ENCODE measurements around the gene ZIC5. TPM values are rescaled to one million over a fixed set of nuclear protein-coding genes. Genes with fewer than 3 reads are reported as not detected.

ZIC5 gene
- total RNA-seq, 1 donor from 2014 or later = 0.27 TPM

DNA sequence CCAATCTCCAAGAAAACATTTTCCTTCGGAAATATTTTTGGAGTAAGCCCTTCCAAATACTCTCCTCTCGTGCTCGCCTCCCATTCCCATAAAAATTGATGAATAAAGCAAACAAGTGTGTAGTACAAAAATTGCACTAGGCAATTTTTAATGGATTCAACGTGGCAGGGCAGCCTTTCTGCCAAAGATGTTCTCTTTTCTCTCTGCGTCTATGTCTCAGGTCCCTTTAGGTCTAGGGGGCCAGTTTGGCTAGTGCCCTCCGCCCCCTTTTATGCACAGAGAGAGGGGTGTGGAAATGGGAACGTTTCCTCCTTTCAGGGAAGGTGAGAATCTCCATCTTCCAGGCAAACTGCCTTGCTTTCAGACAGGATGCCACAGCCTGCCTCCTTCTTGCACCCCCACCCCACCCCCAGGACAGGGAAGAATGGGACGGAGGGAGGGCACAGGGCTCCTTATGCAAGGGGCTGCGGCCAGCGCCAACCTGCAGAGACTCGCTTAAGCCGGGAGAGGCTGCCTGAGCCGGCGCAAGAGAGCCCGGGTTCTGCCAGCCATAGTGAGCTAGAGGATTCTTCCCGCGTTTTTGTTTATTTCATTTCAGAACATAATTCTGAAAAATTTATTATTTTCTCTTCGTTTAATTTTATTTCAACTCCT, 7.4 kb upstream of the ZIC5 start:
- Mint-ChIP-seq H3K9me3 (ENCODE audit: unreplicated experiment) (peaks cover 22% of the 10 kb centered on the region), H3K4me1 (ENCODE audit: low read depth, unreplicated experiment) (no peaks in the 10 kb centered on the region), H3K27me3 (ENCODE audit: low read depth, unreplicated experiment) (peaks cover 64% of the 10 kb centered on the region), H3K27ac (ENCODE audit: unreplicated experiment) (no peak overlapping the region), H3K36me3 (ENCODE audit: low read depth, unreplicated experiment) (no peaks in the 10 kb centered on the region), H3K4me3 (ENCODE audit: unreplicated experiment) (no peak overlapping the region)
- Histone ChIP-seq H3K36me3 (ENCODE audit: insufficient read depth, low read length) (no peaks in the 10 kb centered on the region), H3K4me2 (ENCODE audit: low read length) (peak overlapping the region; percentile 85), H4K20me1 (ENCODE audit: insufficient read depth, low read length) (peaks cover 13% of the 10 kb centered on the region), H3K9me3 (ENCODE audit: insufficient read depth, low read depth, low read length) (no peaks in the 10 kb centered on the region), H2AFZ (ENCODE audit: low read depth, low read length) (peak overlapping the region; percentile 32), H3K79me2 (ENCODE audit: insufficient read depth, low read length) (peaks cover 21% of the 10 kb centered on the region), H3K9ac (ENCODE audit: low read length) (peak overlapping the region; percentile 5), H3K27me3 (ENCODE audit: insufficient read depth, low read length) (peaks cover 66% of the 10 kb centered on the region), H3K4me3 (ENCODE audit: insufficient read depth, low read depth, low read length) (peak overlapping the region; percentile 51), H3K4me1 (ENCODE audit: insufficient read depth, low read length) (peaks cover 3% of the 10 kb centered on the region), H3K27ac (ENCODE audit: low read depth, low read length) (no peak overlapping the region)
- TF ChIP-seq, protein P1, sequence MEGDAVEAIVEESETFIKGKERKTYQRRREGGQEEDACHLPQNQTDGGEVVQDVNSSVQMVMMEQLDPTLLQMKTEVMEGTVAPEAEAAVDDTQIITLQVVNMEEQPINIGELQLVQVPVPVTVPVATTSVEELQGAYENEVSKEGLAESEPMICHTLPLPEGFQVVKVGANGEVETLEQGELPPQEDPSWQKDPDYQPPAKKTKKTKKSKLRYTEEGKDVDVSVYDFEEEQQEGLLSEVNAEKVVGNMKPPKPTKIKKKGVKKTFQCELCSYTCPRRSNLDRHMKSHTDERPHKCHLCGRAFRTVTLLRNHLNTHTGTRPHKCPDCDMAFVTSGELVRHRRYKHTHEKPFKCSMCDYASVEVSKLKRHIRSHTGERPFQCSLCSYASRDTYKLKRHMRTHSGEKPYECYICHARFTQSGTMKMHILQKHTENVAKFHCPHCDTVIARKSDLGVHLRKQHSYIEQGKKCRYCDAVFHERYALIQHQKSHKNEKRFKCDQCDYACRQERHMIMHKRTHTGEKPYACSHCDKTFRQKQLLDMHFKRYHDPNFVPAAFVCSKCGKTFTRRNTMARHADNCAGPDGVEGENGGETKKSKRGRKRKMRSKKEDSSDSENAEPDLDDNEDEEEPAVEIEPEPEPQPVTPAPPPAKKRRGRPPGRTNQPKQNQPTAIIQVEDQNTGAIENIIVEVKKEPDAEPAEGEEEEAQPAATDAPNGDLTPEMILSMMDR (IDR thresholded peaks at IDR 0.05; ENCODE audit: insufficient read depth, low read depth, low read length) = no peak
- TF ChIP-seq EZH2 (IDR thresholded peaks at IDR 0.05; ENCODE audit: insufficient read depth, low read length) = peak; percentile 7
- DNase-seq (ENCODE audit: low read depth) (no peak), FAIRE-seq (no peak)

DNA sequence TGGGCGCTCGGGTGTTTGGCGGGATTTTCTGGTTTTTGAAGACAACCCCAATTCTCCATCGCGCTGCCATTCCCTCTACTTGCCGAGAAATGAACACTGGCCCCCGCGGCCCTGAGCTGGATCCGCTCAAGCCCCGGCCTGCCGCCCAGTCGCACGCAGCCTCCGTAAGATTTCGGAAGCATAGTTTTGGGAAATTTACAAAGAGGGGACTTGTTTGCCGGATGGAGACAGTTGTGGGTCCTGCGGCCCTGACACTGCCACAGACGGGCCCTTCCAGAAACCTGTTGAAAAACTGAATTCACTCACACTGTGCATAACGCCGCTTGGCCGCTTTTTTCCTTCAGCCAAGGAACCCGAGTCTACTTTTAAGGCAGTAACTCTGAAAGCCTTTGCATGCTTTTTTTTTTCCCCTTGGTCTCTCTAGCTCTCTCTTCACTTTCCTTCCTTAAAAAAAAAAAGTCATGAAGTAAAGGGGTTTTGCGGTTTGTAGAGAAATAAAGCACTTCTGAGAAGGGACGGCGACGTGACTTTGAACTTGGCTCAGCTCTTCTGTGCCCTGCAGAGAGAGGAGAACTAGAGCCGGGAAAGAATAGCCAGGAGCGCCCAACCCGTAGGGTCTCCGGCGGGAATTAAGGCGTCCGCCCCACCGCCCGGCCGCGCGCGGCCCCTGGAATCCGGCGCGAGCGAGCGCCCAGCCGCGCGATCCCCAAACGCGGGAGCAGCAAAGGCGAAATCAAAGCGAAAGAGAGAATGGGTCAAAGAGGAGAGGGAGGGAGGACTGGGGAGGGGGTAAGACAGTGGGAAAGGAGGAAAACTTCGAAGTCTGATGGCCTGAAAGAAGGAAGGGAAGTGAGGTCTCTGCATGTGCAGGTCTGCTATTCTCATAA, 6.6 kb upstream of the ZIC5 start:
- H3K27me3 Mint-ChIP-seq (ENCODE audit: low read depth, unreplicated experiment) = peaks cover 64% of the 10 kb centered on the region

More for the DNA sequence above, 6.6 kb upstream of the ZIC5 start:
- peaks cover 21% of the 10 kb centered on the region for H3K9me3 Mint-ChIP-seq (ENCODE audit: unreplicated experiment)
- no peaks in the 10 kb centered on the region for H3K4me1 Mint-ChIP-seq (ENCODE audit: low read depth, unreplicated experiment)
- peaks cover 6% of the 10 kb centered on the region for H4K20me1 ChIP-seq (ENCODE audit: insufficient read depth, low read length)
- FAIRE-seq = no peak
- no peak overlapping the region for H3K27ac ChIP-seq (ENCODE audit: low read depth, low read length)
- peak overlapping the region; percentile 32 for H2AFZ ChIP-seq (ENCODE audit: low read depth, low read length)
- H3K9ac ChIP-seq (ENCODE audit: low read length) = peak overlapping the region; percentile 5
- no peaks in the 10 kb centered on the region for H3K36me3 ChIP-seq (ENCODE audit: insufficient read depth, low read length)
- no peak overlapping the region for H3K27ac Mint-ChIP-seq (ENCODE audit: unreplicated experiment)
- peak overlapping the region; percentile 72 for H3K4me2 ChIP-seq (ENCODE audit: low read length)
- DNase-seq (ENCODE audit: low read depth) = no peak
- peaks cover 13% of the 10 kb centered on the region for H3K79me2 ChIP-seq (ENCODE audit: insufficient read depth, low read length)
- H3K4me3 Mint-ChIP-seq (ENCODE audit: unreplicated experiment) = no peak overlapping the region
- peaks cover 3% of the 10 kb centered on the region for H3K4me1 ChIP-seq (ENCODE audit: insufficient read depth, low read length)
- TF ChIP-seq, protein P1 (IDR thresholded peaks at IDR 0.05; ENCODE audit: insufficient read depth, low read depth, low read length) = no peak
- TF ChIP-seq EZH2 (IDR thresholded peaks at IDR 0.05; ENCODE audit: insufficient read depth, low read length) = no peak
- no peaks in the 10 kb centered on the region for H3K36me3 Mint-ChIP-seq (ENCODE audit: low read depth, unreplicated experiment)
- H3K4me3 ChIP-seq (ENCODE audit: insufficient read depth, low read depth, low read length) = peak overlapping the region; percentile 1
- H3K27me3 ChIP-seq (ENCODE audit: insufficient read depth, low read length) = peaks cover 66% of the 10 kb centered on the region
- H3K9me3 ChIP-seq (ENCODE audit: insufficient read depth, low read depth, low read length) = no peaks in the 10 kb centered on the region
